HCT116 (cell line): ENCODE results near the gene OBSCN.

Experiments
- CTCF ChIP-seq, 3 experiments: fragments of 200-600 bp in 1 of 3; sonication (generic) in 1 of 3; IDR thresholded peaks in 2 of 3; conservative IDR thresholded peaks in 1 of 3; 2 replicates each; pipeline ENCODE4 v1.5.1; 2012 to 2017; ENCODE audit warnings: low read depth in 2 of 3, low read length in 2 of 3, antibody characterized with exemption in 1 of 3, borderline replicate concordance in 1 of 3, control low read depth in 1 of 3, mild to moderate bottlenecking in 1 of 3, mixed read lengths in 1 of 3, mixed run types in 1 of 3, moderate library complexity in 1 of 3; ENCODE audit not compliant: insufficient read depth in 1 of 3
- POLR2A ChIP-seq: IDR thresholded peaks from 2 replicates; pipeline ENCODE4 v1.7.0; 2011; ENCODE audit warnings: borderline replicate concordance; ENCODE audit not compliant: insufficient read depth, insufficient read length; ENCODE audit errors: extremely low read depth
- POLR2AphosphoS5 ChIP-seq: IDR thresholded peaks from 2 replicates; pipeline ENCODE4 v1.6.1; 2011; ENCODE audit warnings: mild to moderate bottlenecking, low read depth, low read length, moderate library complexity
- RAD21 ChIP-seq: IDR thresholded peaks from 2 replicates; pipeline ENCODE4 v1.6.1; 2012; ENCODE audit warnings: low read depth, mild to moderate bottlenecking

- TF ChIP-seq POLR2A = no peak
- no peak for TF ChIP-seq RAD21
- no peak for TF ChIP-seq CTCF (IDR thresholded peaks at IDR 0.05 in 2 of 3, conservative IDR thresholded peaks at IDR 0.05 in 1 of 3; ENCODE audit: borderline replicate concordance in 1 of 3, insufficient read depth in 1 of 3, low read depth in 2 of 3, low read length in 2 of 3)
- TF ChIP-seq POLR2AphosphoS5 = no peak
Measured at GRCh38 chr1:228294717-228295116, 86.9 kb downstream of the OBSCN start.
